ENCODE data around the gene STIM1.
"Not testable (repeated sequence)": the region's sequence is repeated elsewhere in the genome, so short reads cannot be mapped to it uniquely, and the experiment has no call there.

Gene STIM1

GRCh38 chr11:4035985-4036384, 180.5 kb downstream of the STIM1 start:
- DNase-seq = no peak

DNA sequence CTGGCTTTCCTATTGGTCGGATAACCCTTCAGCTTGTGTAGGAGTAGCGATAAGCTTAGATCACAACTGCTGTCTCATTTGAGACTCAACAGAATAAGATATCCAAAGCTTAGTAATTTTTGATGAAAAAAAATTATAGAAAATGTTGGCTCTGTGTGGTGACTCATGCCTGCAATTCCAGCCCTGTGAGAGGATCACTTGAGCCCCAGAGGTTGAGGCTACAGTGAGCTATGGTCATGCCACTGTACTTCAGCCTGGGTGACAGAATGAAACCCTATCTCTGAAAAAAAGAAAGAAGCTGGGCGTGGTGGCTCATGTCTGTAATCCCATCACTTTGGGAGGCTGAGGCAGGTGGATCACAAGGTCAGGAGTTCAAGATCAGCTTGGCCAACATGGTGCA, 183.5 kb downstream of the STIM1 start:
- DNase-seq = no peak

- DNase-seq = no peak
Measured at GRCh38 chr11:4040461-4040860, 185.0 kb downstream of the STIM1 start.

GRCh38 chr11:4041731-4042391, 186.4 kb downstream of the STIM1 start:
- DNase-seq = no peak

DNA sequence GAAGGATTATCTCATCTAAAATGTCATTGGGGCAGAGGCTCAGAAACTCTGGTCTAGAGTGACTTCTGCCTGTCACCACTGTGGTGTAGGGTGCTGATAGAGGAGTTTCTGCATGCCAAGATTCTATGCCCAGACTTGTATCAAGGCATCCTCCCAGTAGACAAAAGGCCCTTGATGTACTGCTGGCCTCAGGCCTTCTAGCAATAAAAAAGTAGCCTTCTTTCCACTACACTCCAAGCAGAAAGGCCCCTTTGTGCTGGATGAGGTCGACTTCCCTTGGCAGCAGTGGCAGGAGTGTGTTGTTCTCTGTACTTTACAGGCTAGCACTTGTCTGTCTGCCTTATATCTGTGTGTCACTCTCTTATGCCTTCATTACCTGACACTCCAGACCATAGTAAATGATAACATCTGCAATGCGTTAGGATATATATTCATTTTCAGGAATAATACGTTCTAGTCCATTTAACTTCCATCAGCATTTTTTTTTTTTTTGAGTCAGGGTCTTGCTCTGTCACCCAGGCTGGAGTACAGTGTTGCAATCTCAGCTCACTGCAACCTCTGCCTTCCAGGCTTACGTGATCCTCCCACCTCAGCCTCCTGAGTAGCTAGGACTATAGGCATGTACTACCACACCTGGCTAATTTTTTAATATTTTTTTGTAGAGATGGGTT, 189.6 kb downstream of the STIM1 start:
- peak; percentile 79 to 92 for DNase-seq

DNA sequence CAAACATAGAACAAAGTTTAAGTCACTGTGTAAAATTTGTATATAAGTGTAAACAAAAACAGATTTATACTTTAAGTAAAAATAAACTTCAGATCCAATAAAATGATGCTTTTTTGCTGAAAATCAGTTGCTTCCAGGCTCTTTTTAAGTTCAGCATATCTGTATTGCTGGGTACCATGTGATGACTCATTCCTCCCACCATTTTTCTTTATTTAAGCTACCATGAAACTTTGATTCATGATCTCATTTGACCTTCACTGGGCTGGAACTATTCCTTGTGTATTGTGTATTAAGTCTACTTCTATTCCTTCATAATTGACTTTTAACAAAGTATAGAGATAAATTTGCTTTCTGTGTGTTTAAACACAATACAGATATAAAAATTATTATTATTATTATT, 192.9 kb downstream of the STIM1 start:
- DNase-seq = no peak

GRCh38 chr11:4049006-4049405, 193.5 kb downstream of the STIM1 start:
- DNase-seq = no peak

DNA sequence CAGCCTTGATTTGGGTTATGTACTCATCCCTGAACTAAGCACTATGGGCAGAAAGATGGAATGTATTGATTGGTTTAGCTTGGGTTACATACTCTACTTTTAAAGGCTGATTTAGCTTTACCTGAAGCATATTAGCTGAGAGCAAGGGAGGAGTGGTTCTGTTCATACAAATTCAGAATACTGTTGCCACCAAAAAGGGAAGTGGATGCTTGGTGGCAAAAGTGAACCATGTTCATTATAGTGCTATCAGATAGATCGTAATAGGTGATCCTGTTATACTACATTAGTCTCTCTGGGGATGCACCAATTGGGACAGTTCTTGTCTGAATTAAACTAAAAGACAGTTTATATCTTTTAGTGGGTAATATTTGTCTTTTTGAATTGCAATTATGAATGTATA, 194.7 kb downstream of the STIM1 start:
- no peak for DNase-seq

DNA sequence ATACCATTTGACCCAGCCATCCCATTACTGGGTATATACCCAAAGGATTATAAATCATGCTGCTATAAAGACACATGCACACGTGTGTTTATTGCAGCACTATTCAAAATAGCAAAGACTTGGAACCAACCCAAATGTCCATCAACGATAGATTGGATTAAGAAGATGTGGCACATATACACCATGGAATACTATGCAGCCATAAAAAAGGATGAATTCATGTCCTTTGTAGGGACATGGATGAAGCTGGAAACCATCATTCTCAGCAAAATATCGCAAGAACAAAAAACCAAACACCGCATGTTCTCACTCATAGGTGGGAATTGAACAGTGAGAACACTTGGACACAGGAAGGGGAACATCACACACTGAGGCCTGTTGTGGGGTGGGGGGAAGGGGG, 197.7 kb downstream of the STIM1 start:
- DNase-seq = not testable (repeated sequence)

DNA sequence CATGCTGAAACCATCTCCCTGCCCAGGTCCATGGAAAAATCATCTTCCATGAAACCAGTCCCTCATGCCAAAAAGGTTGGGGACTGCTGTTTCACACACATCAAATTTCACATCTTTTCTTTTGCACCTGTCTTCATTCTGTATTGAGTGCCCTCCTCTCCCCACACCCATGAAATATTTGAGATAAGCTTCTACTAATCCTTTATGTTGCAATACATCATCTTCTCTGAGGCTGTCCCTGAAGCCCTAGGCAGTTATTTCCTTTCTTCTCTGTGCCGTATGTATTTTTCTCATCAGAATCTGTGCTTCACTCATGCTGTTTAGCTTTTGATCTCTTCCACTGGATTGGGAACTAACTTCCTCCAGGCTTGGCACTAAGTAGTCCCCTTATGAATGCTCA, 199.2 kb downstream of the STIM1 start:
- no peak for DNase-seq

- DNase-seq = no peak
Measured at GRCh38 chr11:4059424-4059823, 204.0 kb downstream of the STIM1 start.

DNA sequence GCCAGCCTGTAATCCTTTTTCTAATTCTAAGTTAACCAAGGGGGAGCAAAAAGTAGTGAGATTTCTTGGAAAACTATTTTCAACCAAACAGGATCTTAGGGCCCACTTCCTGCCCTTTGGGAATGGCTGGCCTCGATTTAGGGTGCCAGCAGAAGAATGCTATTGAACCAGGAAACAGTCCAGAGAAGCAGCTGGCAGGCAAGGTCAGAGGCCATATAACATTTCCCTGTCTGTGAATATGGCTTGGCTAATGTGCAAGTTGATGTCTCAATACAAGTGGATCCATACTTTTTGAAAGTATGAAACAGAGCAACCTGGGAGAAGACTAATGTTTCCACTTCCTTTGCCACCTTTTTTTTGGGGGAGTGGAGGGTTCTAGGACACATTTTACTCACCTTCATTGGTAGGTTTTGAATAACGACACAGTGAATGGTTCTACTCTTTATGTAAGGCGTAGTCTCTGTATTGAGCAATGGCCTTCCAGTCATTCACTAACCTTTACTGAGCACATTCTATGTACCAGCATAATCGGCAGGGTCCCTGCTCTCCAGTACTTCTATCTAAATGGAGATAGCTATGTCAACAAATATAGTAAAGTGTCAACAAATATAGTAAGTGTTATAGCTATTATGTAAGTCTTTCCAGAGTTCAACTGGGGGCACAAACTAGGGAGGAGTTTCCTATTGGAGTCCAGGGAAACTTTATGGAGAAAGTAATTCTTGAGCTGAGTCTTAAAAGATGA, 204.9 kb downstream of the STIM1 start:
- DNase-seq = no peak

DNA sequence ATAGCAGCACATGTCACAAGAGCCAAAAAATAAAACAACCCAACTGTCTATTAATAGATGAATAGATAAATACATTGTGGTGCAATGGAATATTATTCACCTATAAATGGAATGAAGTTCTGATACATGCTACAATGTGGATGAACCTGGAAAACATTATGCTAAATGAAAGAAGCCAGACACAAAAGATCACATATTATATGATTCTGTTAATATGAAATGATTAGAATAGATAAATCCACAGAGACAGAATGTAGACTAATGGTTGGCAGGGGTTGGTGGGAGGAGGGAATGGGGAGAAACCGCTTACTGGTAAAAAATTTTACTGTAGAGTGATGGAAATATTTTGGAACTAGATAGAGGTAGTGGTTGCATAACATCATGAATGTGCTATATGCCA, 206.2 kb downstream of the STIM1 start:
- DNase-seq = no peak

GRCh38 chr11:4063348-4063747, 207.9 kb downstream of the STIM1 start:
- no peak for DNase-seq

DNA sequence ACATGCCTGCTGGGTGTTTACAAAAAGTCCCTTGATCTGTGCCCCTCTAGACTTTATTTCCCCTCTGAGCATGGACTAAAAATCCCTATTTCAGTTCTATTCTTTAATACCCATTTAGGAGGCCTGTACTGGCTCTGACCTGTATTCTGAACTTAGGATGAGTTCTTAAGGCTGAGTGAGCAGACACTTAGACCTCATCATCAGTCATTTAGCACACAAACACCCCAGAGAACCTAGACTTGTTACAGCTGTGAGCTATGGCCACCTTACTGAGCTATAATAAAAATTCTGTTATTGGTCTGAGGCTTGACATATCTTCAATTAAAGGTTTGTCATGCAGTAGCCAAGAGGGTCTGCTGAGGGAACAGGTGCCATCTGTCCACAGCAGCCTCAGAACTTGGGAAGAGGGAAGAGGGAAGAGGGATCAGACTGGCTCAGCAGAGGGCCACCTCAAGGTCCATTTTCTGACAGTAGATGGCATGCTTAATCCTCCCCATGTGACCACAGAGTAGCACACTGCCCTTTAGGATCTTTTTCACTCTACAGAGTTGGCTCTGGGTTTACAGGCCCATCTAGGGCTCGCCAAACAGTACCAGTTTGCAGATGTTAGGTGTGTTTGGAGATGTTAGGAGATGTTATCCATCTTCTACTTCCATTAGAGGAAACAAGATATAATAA, 209.0 kb downstream of the STIM1 start:
- no peak for DNase-seq

DNA sequence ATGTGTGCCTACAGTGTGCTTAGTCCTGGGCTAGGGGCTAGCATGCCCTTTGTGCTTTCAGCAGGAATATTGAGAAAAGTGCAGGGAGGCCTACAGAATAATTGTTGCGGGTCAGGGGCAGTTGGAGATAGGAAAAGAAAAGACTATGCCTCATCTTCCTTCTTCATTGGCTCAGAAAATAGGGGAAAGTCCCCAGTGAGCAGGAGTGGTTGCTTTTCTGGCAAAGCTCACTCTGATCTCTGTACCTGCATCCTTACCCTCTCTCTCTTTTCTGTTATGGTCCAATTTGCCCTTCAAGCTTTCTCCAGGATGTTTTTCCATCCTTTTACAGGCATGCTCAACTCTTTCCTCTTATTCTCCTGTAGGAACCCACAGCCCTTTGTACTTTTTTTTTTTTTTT, 209.6 kb downstream of the STIM1 start:
- no peak for DNase-seq

- DNase-seq = no peak
Measured at GRCh38 chr11:4065601-4066377, 210.3 kb downstream of the STIM1 start.

GRCh38 chr11:4066910-4067309, 211.4 kb downstream of the STIM1 start:
- DNase-seq = no peak

GRCh38 chr11:4068962-4069361, 213.5 kb downstream of the STIM1 start:
- DNase-seq = no peak

DNA sequence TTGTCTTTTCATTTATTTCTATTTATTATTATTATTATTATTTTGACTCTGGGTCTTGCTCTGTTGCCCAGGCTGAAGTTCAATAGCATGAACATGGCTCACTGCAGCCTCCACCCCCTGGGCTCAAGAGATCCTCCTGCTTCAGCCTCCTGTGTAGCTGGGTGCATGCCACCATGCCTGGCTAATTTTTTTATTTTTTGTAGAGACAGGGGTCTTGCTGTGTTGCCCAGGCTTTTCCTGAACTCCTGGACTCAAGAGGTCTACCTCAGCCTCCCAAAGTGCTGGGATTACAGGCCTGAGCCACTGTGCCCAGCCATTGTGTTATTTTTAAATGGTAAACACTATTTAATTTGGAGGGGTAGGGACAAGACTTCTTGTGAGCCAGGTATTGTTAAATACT, 215.9 kb downstream of the STIM1 start:
- no peak for DNase-seq

DNA sequence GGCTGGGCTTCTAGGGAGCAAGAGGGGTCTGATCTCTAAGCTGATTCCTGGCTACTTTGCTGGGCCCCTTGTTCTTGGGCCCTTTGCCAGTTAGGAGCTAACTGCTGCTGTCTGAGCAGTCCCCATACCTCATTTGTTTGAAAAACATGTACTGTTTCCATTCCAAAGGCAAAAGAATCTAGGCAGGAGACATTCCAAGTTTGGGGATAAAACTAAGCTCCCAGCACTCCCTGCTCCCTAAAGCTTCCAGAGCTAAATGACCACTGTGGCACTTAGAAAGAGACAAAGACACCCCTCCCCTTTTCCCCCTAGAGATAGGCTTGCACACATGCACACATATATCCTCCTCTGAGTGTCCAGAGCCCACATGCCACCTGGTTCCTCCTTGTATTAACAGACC, 216.4 kb downstream of the STIM1 start:
- DNase-seq = no peak

- DNase-seq = peak; percentile 59 to 94
Measured at GRCh38 chr11:4072668-4073285, 217.3 kb downstream of the STIM1 start.
